T-cell (primary cell): ENCODE measurements around the gene ECEL1. TPM values are rescaled to one million over a fixed set of nuclear protein-coding genes. Genes with fewer than 3 reads are reported as not detected.

Experiments
- ATAC-seq, 4 experiments: fragments of 200-7000 bp in 3 of 4; fragments of 150-1000 bp in 1 of 4; cut with Tn5 transposase; replicated peaks in 1 of 4; 1 replicate in 3 of 4; 2 replicates in 1 of 4; pipeline ENCODE4 v1.10.0; 2021; ENCODE audit warnings: moderate library complexity in 3 of 4, mild to moderate bottlenecking in 2 of 4, moderate number of reproducible peaks in 1 of 4
- CTCF ChIA-PET, 2 donors: fragments of 300-600 bp; sonication (Branson Sonifier 250); formaldehyde crosslinking; loops; one replicate each; lab custom pipeline; 2022; ENCODE audit warnings: antibody characterized with exemption in 2 of 2; lab: Charles Lee
- POLR2A ChIA-PET, 2 donors: fragments of 300-600 bp; sonication (Branson Sonifier 250); formaldehyde crosslinking; loops; one replicate each; lab custom pipeline; 2022; ENCODE audit warnings: antibody characterized with exemption in 2 of 2; lab: Charles Lee
- DNase-seq, 35 experiments: peaks; one replicate each; pipeline versions ENCODE4 v3.0.0 to v3.0.0-alpha.2; 2013 to 2023
- H3K27ac ChIP-seq: one replicate; pipeline ENCODE4 v1.5.1; 2013; ENCODE audit warnings: low read length
- H3K27me3 ChIP-seq, 2 experiments: replicated peaks in 1 of 2; 1 replicate in 1 of 2; 2 replicates in 1 of 2; pipeline versions ENCODE4 v1.6.1 to v1.7.0; 2013; ENCODE audit warnings: low read length in 1 of 2, mixed read lengths in 1 of 2; ENCODE audit not compliant: control insufficient read depth in 2 of 2, insufficient read depth in 2 of 2; ENCODE audit errors: extremely low read depth in 1 of 2
- H3K36me3 ChIP-seq, 2 donors: 1 replicate in 1 of 2; 2 replicates in 1 of 2; pipeline versions ENCODE4 v1.6.1 to v1.7.0; 2013; ENCODE audit warnings: low read length in 1 of 2; ENCODE audit not compliant: control insufficient read depth in 2 of 2, insufficient read depth in 1 of 2; ENCODE audit errors: extremely low read depth in 1 of 2
- H3K4me1 ChIP-seq, 2 experiments: 1 replicate in 1 of 2; 2 replicates in 1 of 2; pipeline versions ENCODE4 v1.6.1 to v1.7.0; 2013; ENCODE audit warnings: low read length in 2 of 2, mixed read lengths in 1 of 2; ENCODE audit not compliant: insufficient read depth in 2 of 2, control insufficient read depth in 1 of 2; ENCODE audit errors: extremely low read depth in 1 of 2
- H3K4me3 ChIP-seq, 2 donors: 1 replicate in 1 of 2; 2 replicates in 1 of 2; pipeline versions ENCODE4 v1.5.1 to v1.7.0; 2013; ENCODE audit warnings: mild to moderate bottlenecking in 2 of 2, low read length in 1 of 2, moderate library complexity in 1 of 2; ENCODE audit not compliant: control insufficient read depth in 1 of 2; ENCODE audit errors: extremely low read depth in 1 of 2
- H3K9me3 ChIP-seq: 2 replicates; pipeline ENCODE4 v1.7.0; 2013
- H3K27ac Mint-ChIP-seq, 2 donors: one replicate each; pipeline ENCODE4 v1.8.0; 2020 to 2021; ENCODE audit warnings: mild to moderate bottlenecking in 2 of 2, mixed read lengths in 2 of 2
- H3K27me3 Mint-ChIP-seq, 2 donors: one replicate each; pipeline ENCODE4 v1.8.0; 2021 to 2022; ENCODE audit warnings: mixed read lengths in 2 of 2
- H3K36me3 Mint-ChIP-seq: one replicate; pipeline ENCODE4 v1.8.0; 2021; ENCODE audit warnings: mixed read lengths
- H3K4me1 Mint-ChIP-seq, 3 donors: one replicate each; pipeline ENCODE4 v1.8.0; 2020 to 2022; ENCODE audit warnings: mixed read lengths in 3 of 3, mild to moderate bottlenecking in 1 of 3
- H3K4me3 Mint-ChIP-seq, 3 donors: one replicate each; pipeline ENCODE4 v1.8.0; 2020 to 2022; ENCODE audit warnings: mild to moderate bottlenecking in 3 of 3, mixed read lengths in 3 of 3, moderate library complexity in 3 of 3
- H3K9me3 Mint-ChIP-seq, 3 donors: one replicate each; pipeline ENCODE4 v1.8.0; 2020 to 2022; ENCODE audit warnings: mixed read lengths in 3 of 3
- WGBS: methylation state at CpG from one replicate; pipeline ENCODE4 v1.1.5; 2013; ENCODE audit warnings: missing lambda C conversion rate; ENCODE audit not compliant: insufficient coverage; 5-methylcytosine and 5-hydroxymethylcytosine counted together
- total RNA-seq, 35 experiments: library from RNA in 6 of 35; stranded (reverse) in 6 of 35; fragments of 120-200 nt in 1 of 35; gene quantifications; one replicate each; pipeline versions ENCODE4 v1.2.1 to v1.2.4 and lab custom pipeline; 2013 to 2026

The ECEL1 gene
- total RNA-seq, 5 donors from 2014 or later (not counting 1 experiment from before 2014, with no cell fraction given): 0.15 to 0.19 TPM; not detected in 3

DNA sequence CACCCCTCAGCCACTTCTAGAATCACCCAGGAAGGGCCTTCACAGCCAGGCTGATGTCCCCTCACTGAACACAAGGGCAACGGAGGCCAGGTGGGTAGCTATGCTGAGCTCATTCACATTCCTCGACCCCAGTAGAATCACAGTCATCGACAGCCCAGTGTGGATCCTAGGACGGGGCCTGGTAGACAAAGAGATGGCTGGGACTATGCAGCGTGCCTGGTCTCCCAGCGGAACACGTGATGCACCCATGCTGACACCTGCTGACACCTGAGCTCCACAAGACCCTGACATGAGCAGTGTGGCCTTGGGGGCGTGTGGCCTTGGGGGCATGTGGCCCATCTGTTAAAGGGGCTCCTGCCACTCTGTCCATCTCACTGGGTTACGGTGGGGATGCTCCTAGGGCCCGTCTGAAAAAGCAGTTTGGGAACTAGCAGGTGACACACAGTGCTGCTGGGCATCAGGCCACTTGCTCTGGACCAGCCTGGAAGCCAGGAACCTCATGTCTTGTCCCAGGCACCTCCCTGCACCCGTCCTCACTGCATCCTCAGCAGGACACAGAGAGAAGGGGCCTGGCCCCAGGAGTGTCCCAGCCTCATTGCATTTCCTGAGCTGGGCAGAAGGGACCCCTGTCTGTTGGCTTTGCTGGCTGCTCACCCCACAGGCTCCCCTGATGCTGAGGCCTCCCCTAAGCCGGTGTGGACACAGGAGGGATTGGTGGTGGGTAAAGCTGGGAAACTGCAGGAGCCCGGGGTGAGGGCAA, 9.7 kb downstream of the ECEL1 start:
- POLR2A ChIA-PET: no interaction called here
- no peaks in the 10 kb centered on the region for H3K36me3 Mint-ChIP-seq
- Histone ChIP-seq H3K36me3 (no peaks in the 10 kb centered on the region), H3K4me1 (no peaks in the 10 kb centered on the region), H3K27me3 (peaks cover 0 to 45% of the 10 kb centered on the region in 2 experiments), H3K9me3 (no peaks in the 10 kb centered on the region), H3K4me3 (no peak overlapping the region), H3K27ac (no peak overlapping the region)
- DNase-seq (no peak), ATAC-seq (peak in 2 of 4 experiments; percentile 19 to 26)
- H3K9me3 Mint-ChIP-seq: peaks cover under 1 to 3% (median 2%) of the 10 kb centered on the region in 3 donors
- peaks cover 17 to 28% of the 10 kb centered on the region in 2 donors for H3K27me3 Mint-ChIP-seq
- 76% methylated on average over 12 of the region's 13 CpGs for WGBS
- H3K4me3 Mint-ChIP-seq: no peak overlapping the region
- H3K4me1 Mint-ChIP-seq: no peaks in the 10 kb centered on the region
- CTCF ChIA-PET: no interaction called here
- H3K27ac Mint-ChIP-seq: no peak overlapping the region

DNA sequence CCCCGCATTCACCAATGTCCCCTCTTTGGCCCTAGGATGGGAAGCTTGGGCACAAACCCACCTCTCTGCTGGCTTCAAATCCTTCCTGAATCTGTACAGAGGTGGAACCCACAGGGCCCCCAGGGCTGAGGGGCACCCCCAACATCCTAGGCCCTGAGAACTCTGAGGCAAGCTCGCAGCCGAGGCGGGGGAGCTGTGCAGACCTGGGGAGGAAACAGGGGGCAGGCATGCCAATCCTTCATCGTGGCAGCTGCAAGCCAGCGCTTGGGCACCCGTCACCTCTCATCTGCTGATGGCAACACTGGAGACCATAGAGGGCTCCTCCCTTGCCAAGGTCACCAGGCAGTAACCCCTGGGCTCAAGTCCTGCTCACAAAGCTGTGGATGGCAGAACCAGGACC, 10.8 kb downstream of the ECEL1 start:
- ChIA-PET POLR2A (no interaction called here), CTCF (no interaction called here)
- 84% methylated on average over 7 of the region's 7 CpGs for WGBS

DNA sequence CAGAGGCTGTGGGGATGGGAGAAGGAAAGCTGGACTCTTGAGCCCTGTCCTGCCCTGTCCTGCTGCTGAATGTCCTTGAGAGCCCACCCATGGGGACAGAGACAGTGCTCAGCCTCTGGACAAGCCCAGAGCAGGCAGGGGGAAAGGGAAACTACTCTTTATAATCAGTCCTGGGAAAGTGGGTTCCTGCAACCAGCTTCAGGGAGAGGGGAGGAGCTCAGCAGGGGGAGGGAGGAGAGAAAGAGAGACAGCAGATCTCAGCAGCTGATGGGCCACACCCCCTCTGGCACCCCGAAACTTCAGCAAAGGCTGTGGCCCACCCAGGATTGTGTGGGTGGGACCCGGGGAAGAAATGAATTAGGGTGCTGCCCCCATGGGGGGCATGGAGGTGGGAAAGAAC, 11.6 kb downstream of the ECEL1 start:
- WGBS: no CpG with 5 or more reads among the region's 2 CpGs
- ChIA-PET CTCF (interaction anchor here (0.6 kb wide), 2 partner anchors 42 to 189 kb away, joined by 3 to 5 read pairs; no protein-coding TSS in a partner anchor), POLR2A (no interaction called here)
- Mint-ChIP-seq H3K27me3 (peaks cover 30 to 35% of the 10 kb centered on the region in 2 donors), H3K9me3 (peaks cover 13 to 19% (median 14%) of the 10 kb centered on the region in 3 donors), H3K36me3 (peaks cover 5% of the 10 kb centered on the region), H3K4me1 (no peaks in the 10 kb centered on the region), H3K27ac (no peak overlapping the region), H3K4me3 (no peak overlapping the region)
- no peak overlapping the region for H3K27ac ChIP-seq
- H3K27me3 ChIP-seq: peaks cover 0 to 42% of the 10 kb centered on the region in 2 experiments
- H3K4me3 ChIP-seq: no peak overlapping the region
- no peak for DNase-seq
- ATAC-seq: no peak
- no peaks in the 10 kb centered on the region for H3K4me1 ChIP-seq
- H3K36me3 ChIP-seq: no peaks in the 10 kb centered on the region
- no peaks in the 10 kb centered on the region for H3K9me3 ChIP-seq

More for the DNA sequence above, 10.8 kb downstream of the ECEL1 start:
- no peak for ATAC-seq
- Histone ChIP-seq H3K27ac (no peak overlapping the region), H3K4me1 (no peaks in the 10 kb centered on the region), H3K9me3 (no peaks in the 10 kb centered on the region), H3K4me3 (no peak overlapping the region), H3K27me3 (peaks cover 0 to 45% of the 10 kb centered on the region in 2 experiments), H3K36me3 (no peaks in the 10 kb centered on the region)
- H3K4me3 Mint-ChIP-seq: no peak overlapping the region
- DNase-seq: no peak
- H3K36me3 Mint-ChIP-seq: peaks cover 5% of the 10 kb centered on the region
- H3K4me1 Mint-ChIP-seq: no peaks in the 10 kb centered on the region
- peaks cover 24 to 35% of the 10 kb centered on the region in 2 donors for H3K27me3 Mint-ChIP-seq
- H3K9me3 Mint-ChIP-seq: peaks cover 10 to 14% (median 12%) of the 10 kb centered on the region in 3 donors
- no peak overlapping the region for H3K27ac Mint-ChIP-seq

DNA sequence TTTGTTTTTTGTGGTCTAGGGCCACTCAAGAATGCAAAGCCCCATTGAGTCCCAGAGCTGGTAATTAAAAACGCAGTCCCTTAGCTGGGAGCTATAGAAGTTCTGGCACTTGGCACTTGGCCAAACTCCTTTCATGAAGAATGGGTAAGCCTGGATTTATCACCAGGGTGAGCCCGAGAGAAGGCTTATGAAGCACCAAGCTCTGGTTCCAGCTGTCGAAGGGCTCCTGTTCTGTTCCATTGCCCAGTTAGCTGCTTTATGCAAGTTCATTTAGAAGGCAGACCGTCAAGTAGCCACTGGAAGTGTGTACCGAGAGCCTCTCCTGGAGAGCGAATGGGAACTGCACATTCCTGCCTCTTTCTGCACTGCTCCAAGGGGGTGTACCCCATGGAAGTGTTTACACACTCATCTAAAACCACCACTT, 14.2 kb downstream of the ECEL1 start:
- Mint-ChIP-seq H3K36me3 (peaks cover 5% of the 10 kb centered on the region), H3K9me3 (peaks cover 13 to 19% (median 14%) of the 10 kb centered on the region in 3 donors), H3K27me3 (peaks cover 33 to 45% of the 10 kb centered on the region in 2 donors), H3K27ac (no peak overlapping the region), H3K4me3 (no peak overlapping the region), H3K4me1 (no peaks in the 10 kb centered on the region)
- 60% methylated on average over 6 of the region's 6 CpGs for WGBS
- ChIA-PET POLR2A (no interaction called here), CTCF (no interaction called here)
- DNase-seq (no peak), ATAC-seq (no peak)
- peaks cover 4 to 31% of the 10 kb centered on the region in 2 experiments for H3K27me3 ChIP-seq
- no peak overlapping the region for H3K4me3 ChIP-seq
- H3K36me3 ChIP-seq: no peaks in the 10 kb centered on the region
- no peaks in the 10 kb centered on the region for H3K4me1 ChIP-seq
- no peak overlapping the region for H3K27ac ChIP-seq
- no peaks in the 10 kb centered on the region for H3K9me3 ChIP-seq

DNA sequence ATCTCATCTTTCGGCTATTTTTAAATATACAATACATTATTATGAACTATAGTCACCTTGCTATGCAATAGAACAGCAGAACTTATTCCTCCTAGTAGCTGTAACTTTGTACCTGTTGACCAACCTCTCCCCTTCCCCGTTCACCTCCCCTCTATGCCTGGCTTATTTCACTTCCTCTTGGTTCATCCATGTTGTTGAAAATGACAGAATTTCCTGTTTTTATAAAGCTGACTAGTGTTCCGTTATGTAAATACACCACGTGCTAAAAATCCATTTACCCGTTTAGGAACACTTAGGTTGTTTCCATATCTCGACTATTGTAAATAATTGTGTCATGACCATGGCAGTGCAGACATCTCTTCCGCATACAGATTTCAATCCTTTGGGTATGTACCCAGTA, 21.4 kb downstream of the ECEL1 start:
- H3K27ac ChIP-seq: no peak overlapping the region
- POLR2A ChIA-PET: no interaction called here
- H3K4me3 ChIP-seq: no peak overlapping the region
- no peaks in the 10 kb centered on the region for H3K4me1 ChIP-seq
- H3K9me3 ChIP-seq: no peaks in the 10 kb centered on the region
- ATAC-seq: no peak
- H3K27me3 ChIP-seq: peaks cover 4 to 10% of the 10 kb centered on the region in 2 experiments
- 100% methylated on average over 1 of the region's 7 CpGs for WGBS
- Mint-ChIP-seq H3K27me3 (peaks cover 8 to 14% of the 10 kb centered on the region in 2 donors), H3K27ac (no peak overlapping the region), H3K4me3 (no peak overlapping the region), H3K9me3 (no peaks in the 10 kb centered on the region), H3K36me3 (no peaks in the 10 kb centered on the region), H3K4me1 (no peaks in the 10 kb centered on the region)
- CTCF ChIA-PET: no interaction called here
- DNase-seq: no peak
- no peaks in the 10 kb centered on the region for H3K36me3 ChIP-seq

DNA sequence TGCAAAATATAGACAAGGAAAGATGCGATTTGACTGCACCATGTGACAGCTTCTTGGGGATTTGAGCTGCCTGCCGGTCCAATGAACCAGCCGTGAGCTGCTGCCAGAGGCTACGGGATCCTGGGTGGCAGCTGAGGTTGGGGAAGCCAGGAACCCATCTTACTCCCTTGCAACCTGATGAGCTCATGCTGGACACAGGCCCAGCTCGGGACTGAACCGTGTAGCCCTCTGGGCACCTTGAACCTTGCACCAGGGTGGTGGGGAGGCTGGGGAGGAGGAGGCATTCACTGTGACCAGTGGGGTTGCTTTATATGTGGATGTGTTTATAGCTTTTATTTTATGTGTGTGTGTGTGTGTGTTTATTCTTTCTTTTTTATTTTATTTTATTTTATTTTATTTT, 22.6 kb downstream of the ECEL1 start:
- no peaks in the 10 kb centered on the region for H3K4me1 Mint-ChIP-seq
- H3K9me3 ChIP-seq: no peaks in the 10 kb centered on the region
- H3K36me3 Mint-ChIP-seq: no peaks in the 10 kb centered on the region
- H3K27ac ChIP-seq: no peak overlapping the region
- 98% methylated on average over 4 of the region's 6 CpGs for WGBS
- H3K9me3 Mint-ChIP-seq: no peaks in the 10 kb centered on the region
- ATAC-seq (no peak), DNase-seq (peak in 1 of 35 experiments; percentile 19)
- H3K4me3 ChIP-seq: no peak overlapping the region
- no peak overlapping the region for H3K27ac Mint-ChIP-seq
- H3K36me3 ChIP-seq: no peaks in the 10 kb centered on the region
- H3K4me1 ChIP-seq: no peaks in the 10 kb centered on the region
- H3K27me3 Mint-ChIP-seq: peaks cover 8 to 9% of the 10 kb centered on the region in 2 donors
- CTCF ChIA-PET: no interaction called here
- H3K4me3 Mint-ChIP-seq: no peak overlapping the region
- H3K27me3 ChIP-seq: peaks cover 2 to 12% of the 10 kb centered on the region in 2 experiments
- POLR2A ChIA-PET: no interaction called here
